DMS153 treated with DMSO at 0.1 percent for 48 hours (cell line): Measurements from ENCODE around the gene SLC35E3.

Source experiments
- DNase-seq: peaks from one replicate; lab custom pipeline; 2025; ENCODE audit not compliant: unreplicated experiment; lab: John Stamatoyannopoulos, UW

Gene SLC35E3

GRCh38 chr12:68769941-68770340, 24.0 kb downstream of the SLC35E3 start:
- no peak for DNase-seq

GRCh38 chr12:68771223-68771925, 25.4 kb downstream of the SLC35E3 start:
- DNase-seq: no peak

- no peak for DNase-seq
Observed at GRCh38 chr12:68772714-68773113, 26.7 kb downstream of the SLC35E3 start.

- no peak for DNase-seq
Observed at GRCh38 chr12:68773582-68773981, 27.6 kb downstream of the SLC35E3 start.

- no peak for DNase-seq
Observed at GRCh38 chr12:68775121-68775630, 29.2 kb downstream of the SLC35E3 start.

GRCh38 chr12:68776976-68777610, 31.1 kb downstream of the SLC35E3 start:
- DNase-seq: no peak

- DNase-seq: no peak
Observed at GRCh38 chr12:68779280-68779679, 33.3 kb downstream of the SLC35E3 start.

- DNase-seq: no peak
Observed at GRCh38 chr12:68780731-68781130, 34.8 kb downstream of the SLC35E3 start.

- DNase-seq: no peak
Observed at GRCh38 chr12:68781728-68782127, 35.8 kb downstream of the SLC35E3 start.

GRCh38 chr12:68784015-68784414, 38.0 kb downstream of the SLC35E3 start:
- no peak for DNase-seq

- DNase-seq: no peak
Observed at GRCh38 chr12:68785358-68785757, 39.4 kb downstream of the SLC35E3 start.

GRCh38 chr12:68785823-68786222, 39.8 kb downstream of the SLC35E3 start:
- no peak for DNase-seq

GRCh38 chr12:68786929-68787328, 41.0 kb downstream of the SLC35E3 start:
- DNase-seq: no peak

- no peak for DNase-seq
Observed at GRCh38 chr12:68788554-68789143, 42.7 kb downstream of the SLC35E3 start.

GRCh38 chr12:68789144-68789878, 43.3 kb downstream of the SLC35E3 start:
- no peak for DNase-seq

- DNase-seq: no peak
Observed at GRCh38 chr12:68790081-68790951, 44.3 kb downstream of the SLC35E3 start.

- no peak for DNase-seq
Observed at GRCh38 chr12:68790952-68791234, 44.9 kb downstream of the SLC35E3 start.

- DNase-seq: no peak
Observed at GRCh38 chr12:68791897-68792481, 46.0 kb downstream of the SLC35E3 start.

GRCh38 chr12:68792952-68793351, 47.0 kb downstream of the SLC35E3 start:
- DNase-seq: no peak

GRCh38 chr12:68793436-68793835, 47.5 kb downstream of the SLC35E3 start:
- DNase-seq: no peak
